HG03064 (cell line): ENCODE measurements around the gene ZNF43.
"Not testable (repeated sequence)": the region's sequence is repeated elsewhere in the genome, so short reads cannot be mapped to it uniquely, and the experiment has no call there.

Source experiments
- ATAC-seq: cut with Tn5 transposase; IDR thresholded peaks from one replicate; pipeline ENCODE4 v1.9.1; 2021; ENCODE audit warnings: low read depth; ENCODE audit not compliant: unreplicated experiment

The ZNF43 gene

GRCh38 chr19:21812448-21812847 lies 23.5 kb downstream of the ZNF43 start:
- ATAC-seq: no peak

GRCh38 chr19:21808400-21809000 lies 27.5 kb downstream of the ZNF43 start:
- ATAC-seq: not testable (repeated sequence)

- no peak for ATAC-seq
Observed at GRCh38 chr19:21789466-21790085, 46.4 kb downstream of the ZNF43 start.

GRCh38 chr19:21786936-21787335 lies 49.0 kb downstream of the ZNF43 start:
- ATAC-seq: no peak

GRCh38 chr19:21775792-21776191 lies 60.2 kb downstream of the ZNF43 start:
- not testable (repeated sequence) for ATAC-seq

GRCh38 chr19:21767065-21767800 lies 68.7 kb downstream of the ZNF43 start, which contains the start of gene ZNF100:
Gene ZNF100, minus strand, starts transcription at chr19:21767579. Its CDS starts 150 bp downstream, at chr19:21767429.
- peak; percentile 84 for ATAC-seq

GRCh38 chr19:21766705-21767064 lies 69.3 kb downstream of the ZNF43 start:
- ATAC-seq: peak; percentile 14

- no peak for ATAC-seq
Observed at GRCh38 chr19:21765151-21765550, 70.8 kb downstream of the ZNF43 start.

GRCh38 chr19:21761547-21761946 lies 74.4 kb downstream of the ZNF43 start:
- not testable (repeated sequence) for ATAC-seq

GRCh38 chr19:21758296-21758695 lies 77.7 kb downstream of the ZNF43 start:
- no peak for ATAC-seq

GRCh38 chr19:21755555-21755954 lies 80.4 kb downstream of the ZNF43 start:
- ATAC-seq: not testable (repeated sequence)
